K562 (cell line): Measurements from ENCODE around the gene PTBP3. TPM values are rescaled to one million over a fixed set of nuclear protein-coding genes. Genes with fewer than 3 reads are reported as not detected.

Experiments used
- ATF4 ChIP-seq: fragments of 450-650 bp; formaldehyde crosslinking; IDR thresholded peaks from 2 replicates; pipeline ENCODE4 v1.4.0; 2022; ENCODE audit warnings: mild to moderate bottlenecking, moderate library complexity
- DPF2 ChIP-seq: fragments of 450-650 bp; IDR thresholded peaks from 2 replicates; pipeline ENCODE4 v1.6.1; 2016
- ELF2 ChIP-seq: fragments of 250-450 bp; sonication (Bioruptor Pico); IDR thresholded peaks from 2 replicates; pipeline ENCODE4 v1.5.0; 2021; ENCODE audit warnings: mild to moderate bottlenecking
- GABPA ChIP-seq: fragments of 200-800 bp; sonication (Bioruptor generic); conservative IDR thresholded peaks from 2 replicates; pipeline ENCODE4 v1.6.1; 2016; ENCODE audit warnings: low read depth, missing genetic modification characterization, missing compliant biosample characterization
- HEY1 ChIP-seq: fragments of 250-450 bp; sonication (Bioruptor Pico); IDR thresholded peaks from 2 replicates; pipeline ENCODE4 v1.5.0; 2020; ENCODE audit warnings: mild to moderate bottlenecking, moderate library complexity, borderline replicate concordance
- KDM2B ChIP-seq: fragments of 250-450 bp; sonication (Bioruptor Pico); IDR thresholded peaks from 2 replicates; pipeline ENCODE4 v1.8.0; 2021; ENCODE audit warnings: mild to moderate bottlenecking, moderate library complexity
- MBD2 ChIP-seq: sonication (generic); IDR thresholded peaks from 2 replicates; pipeline ENCODE4 v1.6.1; 2016; ENCODE audit warnings: low read depth, borderline replicate concordance
- MYNN ChIP-seq, 2 experiments: sonication (generic); formaldehyde crosslinking in 1 of 2; IDR thresholded peaks; 2 replicates each; pipeline versions ENCODE4 v1.5.0 to v1.6.1; 2016 to 2020; ENCODE audit warnings: antibody characterized with exemption in 1 of 2, missing genetic modification reagents in 1 of 2
- NFE2 ChIP-seq: IDR thresholded peaks from 2 replicates; pipeline ENCODE4 v1.6.1; 2014; ENCODE audit warnings: antibody characterized with exemption, low read depth
- PRDM10 ChIP-seq: fragments of 450-650 bp; IDR thresholded peaks from 2 replicates; pipeline ENCODE4 v1.6.1; 2018; ENCODE audit not compliant: partially characterized antibody
- SRSF1 ChIP-seq: fragments of 200-400 bp; formaldehyde crosslinking; IDR thresholded peaks from 2 replicates; pipeline ENCODE4 v1.6.1; 2017; ENCODE audit warnings: mild to moderate bottlenecking, low read depth, low read length, moderate library complexity
- TBP ChIP-seq: optimal IDR thresholded peaks from 2 replicates; pipeline ENCODE3; 2011; ENCODE audit warnings: low read depth, low read length, improper control_type of control experiment
- THRAP3 ChIP-seq: fragments of 450-650 bp; IDR thresholded peaks from 2 replicates; pipeline ENCODE4 v1.6.1; 2016; ENCODE audit warnings: mild to moderate bottlenecking, inconsistent platforms, borderline replicate concordance
- THRB ChIP-seq: fragments of 450-650 bp; formaldehyde crosslinking; conservative IDR thresholded peaks from 2 replicates; pipeline ENCODE4 v1.4.0; 2022; ENCODE audit warnings: mild to moderate bottlenecking, missing genetic modification characterization
- ZBED1 ChIP-seq: IDR thresholded peaks from 2 replicates; pipeline ENCODE4 v1.6.1; 2014
- ZNF639 ChIP-seq, 2 experiments: fragments of 200-800 bp in 1 of 2; sonication (Bioruptor generic) in 1 of 2; sonication (generic) in 1 of 2; formaldehyde crosslinking in 1 of 2; IDR thresholded peaks in 1 of 2; conservative IDR thresholded peaks in 1 of 2; 2 replicates each; pipeline versions ENCODE4 v1.5.0 to v1.6.1; 2016 to 2020; ENCODE audit warnings: missing compliant biosample characterization in 1 of 2, missing genetic modification characterization in 1 of 2, missing genetic modification reagents in 1 of 2
- ZNF644 ChIP-seq: fragments of 200-800 bp; sonication (Bioruptor generic); IDR thresholded peaks from 2 replicates; pipeline ENCODE4 v1.6.1; 2016; ENCODE audit warnings: low read depth, missing genetic modification characterization, missing compliant biosample characterization
- ZNF655 ChIP-seq: fragments of 250-450 bp; sonication (Bioruptor Pico); IDR thresholded peaks from 2 replicates; pipeline ENCODE4 v1.5.0; 2021
- ZNF77 ChIP-seq: fragments of 250-450 bp; sonication (Bioruptor Pico); IDR thresholded peaks from 2 replicates; pipeline ENCODE4 v1.5.0; 2020
- polyA plus RNA-seq, 8 experiments: library from polyadenylated mRNA; depleted of rRNA in 4 of 8; stranded (reverse) in 5 of 8; unstranded in 3 of 8; fragments of >200 nt; fragmentation: Nextera tagmentation in 2 of 8; fragmentation: Illumina TruSeq in 1 of 8; extraction: Ambion mirVana in 2 of 8; extraction: Trizol in 1 of 8; gene quantifications; 2 replicates each; pipeline versions ENCODE4 v1.2.1 to v1.2.3, GENCODE V29; 2011 to 2014; ENCODE audit warnings: inconsistent platforms in 1 of 8, missing spikeins in 1 of 8
- total RNA-seq, 7 experiments: library from RNA; depleted of rRNA in 6 of 7; stranded (reverse); fragments of >200 nt in 6 of 7; fragmentation: Illumina TruSeq in 2 of 7; extraction: Trizol in 2 of 7; gene quantifications; 2 replicates each; pipeline versions ENCODE4 v1.2.1 to v1.2.3, GENCODE V29; 2011 to 2021; ENCODE audit warnings: low replicate concordance in 1 of 7

The PTBP3 gene
- total and polyA plus RNA-seq, 9 of the 15 experiments (the other 6 are each of a cell fraction or from before 2014, with no cell fraction given), result 22.4 to 132 (median 68.0) TPM

GRCh38 chr9:112224401-112225289 is 108.8 kb downstream of the PTBP3 start (continued):
- peak; percentile 66 for TF ChIP-seq ATF4 (CRISPR knock-in tag)
- TF ChIP-seq ELF2 (CRISPR knock-in tag), result no peak
- peak in 1 of 2 experiments; percentile 91; a peak in 2 of 4 replicates for TF ChIP-seq ZNF639 (CRISPR knock-in tag; conservative IDR thresholded peaks at IDR 0.05 in 1 of 2, IDR thresholded peaks at IDR 0.05 in 1 of 2)
- TF ChIP-seq NFE2, result peak; percentile 92
- TF ChIP-seq PRDM10, result peak; percentile 39
- TF ChIP-seq TBP, result no peak
- no peak for TF ChIP-seq ZNF655 (CRISPR knock-in tag)
- no peak for TF ChIP-seq THRAP3
- no peak for TF ChIP-seq MBD2
- no peak for TF ChIP-seq ZNF77 (CRISPR knock-in tag)
- TF ChIP-seq ZBED1, result no peak
- no peak for TF ChIP-seq HEY1 (CRISPR knock-in tag)
- peak; percentile 69 for TF ChIP-seq THRB
- no peak for TF ChIP-seq MYNN (IDR thresholded peaks at IDR 0.05)
- no peak for TF ChIP-seq MYNN (CRISPR knock-in tag; IDR thresholded peaks at IDR 0.05)
- peak; percentile 45 for TF ChIP-seq GABPA (tag)
- TF ChIP-seq DPF2, result peak; percentile 93
- TF ChIP-seq ZNF644 (tag), result peak; percentile 86; the same call in 1 of the 2 replicates
- TF ChIP-seq KDM2B (CRISPR knock-in tag), result no peak
- no peak for TF ChIP-seq SRSF1
